DLD1 (cell line): Measurements from ENCODE around the gene CDC42SE2.
"Not testable (repeated sequence)": the region's sequence is repeated elsewhere in the genome, so short reads cannot be mapped to it uniquely, and the experiment has no call there.

Experiments used
- in situ Hi-C: cut with HindIII; loops from 2 replicates; pipeline ENCODE4 v1.10.0; 2017; ENCODE audit warnings: low sequenced_read_pairs

CDC42SE2 gene

GRCh38 chr5:131316822-131317221, 53.0 kb downstream of the CDC42SE2 start:
- in situ Hi-C loops = no loop called here

- in situ Hi-C loops = no loop called here
Measured at GRCh38 chr5:131318455-131318854, 54.6 kb downstream of the CDC42SE2 start.

- in situ Hi-C loops = no loop called here
Measured at GRCh38 chr5:131321066-131321465, 57.2 kb downstream of the CDC42SE2 start.

- in situ Hi-C loops = no loop called here
Measured at GRCh38 chr5:131322926-131323325, 59.1 kb downstream of the CDC42SE2 start.

GRCh38 chr5:131323378-131323777, 59.5 kb downstream of the CDC42SE2 start:
- in situ Hi-C loops = no loop called here

- in situ Hi-C loops = no loop called here
Measured at GRCh38 chr5:131324303-131324702, 60.5 kb downstream of the CDC42SE2 start.

GRCh38 chr5:131328536-131329285, 64.9 kb downstream of the CDC42SE2 start:
- in situ Hi-C loops = no loop called here

- in situ Hi-C loops = no loop called here
Measured at GRCh38 chr5:131329286-131329560, 65.4 kb downstream of the CDC42SE2 start.

- in situ Hi-C loops = no loop called here
Measured at GRCh38 chr5:131330031-131330430, 66.2 kb downstream of the CDC42SE2 start.

- in situ Hi-C loops = not testable (repeated sequence)
Measured at GRCh38 chr5:131335756-131336155, 71.9 kb downstream of the CDC42SE2 start.

- in situ Hi-C loops = not testable (repeated sequence)
Measured at GRCh38 chr5:131336801-131337200, 72.9 kb downstream of the CDC42SE2 start.

GRCh38 chr5:131337240-131338050, 73.6 kb downstream of the CDC42SE2 start:
- in situ Hi-C loops = not testable (repeated sequence)

- in situ Hi-C loops = no loop called here
Measured at GRCh38 chr5:131338051-131338453, 74.2 kb downstream of the CDC42SE2 start.

- in situ Hi-C loops = not testable (repeated sequence)
Measured at GRCh38 chr5:131344288-131344687, 80.4 kb downstream of the CDC42SE2 start.

GRCh38 chr5:131346204-131346603, 82.4 kb downstream of the CDC42SE2 start:
- in situ Hi-C loops = not testable (repeated sequence)

GRCh38 chr5:131353991-131354390, 90.1 kb downstream of the CDC42SE2 start:
- in situ Hi-C loops = no loop called here

GRCh38 chr5:131355971-131356528, 92.2 kb downstream of the CDC42SE2 start:
- in situ Hi-C loops = no loop called here

GRCh38 chr5:131356619-131357018, 92.8 kb downstream of the CDC42SE2 start:
- in situ Hi-C loops = no loop called here

GRCh38 chr5:131357739-131358561, 94.1 kb downstream of the CDC42SE2 start:
- in situ Hi-C loops = no loop called here

- in situ Hi-C loops = no loop called here
Measured at GRCh38 chr5:131361677-131362315, 97.9 kb downstream of the CDC42SE2 start.
